Psoas muscle (tissue), 8 donors: Measurements from ENCODE around the gene UCHL3. TPM values are rescaled to one million over a fixed set of nuclear protein-coding genes. Genes with fewer than 3 reads are reported as not detected.

Experiments
- ATAC-seq, 4 donors: fragments of 200-7000 bp; cut with Tn5 transposase; one replicate each; pipeline ENCODE4 v1.9.1; 2020; ENCODE audit warnings: moderate library complexity in 3 of 4, mild to moderate bottlenecking in 2 of 4
- DNase-seq, 2 donors: peaks; one replicate each; pipeline ENCODE4 v3.0.0-alpha.2; 2020
- H3K27ac ChIP-seq: fragments of 200-600 bp; one replicate; pipeline ENCODE4 v1.8.0; 2022
- H3K27me3 ChIP-seq, 3 donors: fragments of 200-600 bp in 1 of 3; one replicate each; pipeline versions ENCODE4 v1.6.1 to v1.8.0; 2013 to 2022; ENCODE audit warnings: low read length in 2 of 3, mild to moderate bottlenecking in 2 of 3, moderate library complexity in 1 of 3; ENCODE audit not compliant: insufficient read depth in 3 of 3
- H3K36me3 ChIP-seq, 2 donors: fragments of 200-600 bp in 1 of 2; one replicate each; pipeline versions ENCODE4 v1.6.1 to v1.8.0; 2013 to 2022; ENCODE audit warnings: low read depth in 1 of 2, mild to moderate bottlenecking in 1 of 2, moderate library complexity in 1 of 2; ENCODE audit not compliant: insufficient read depth in 1 of 2
- H3K4me1 ChIP-seq: fragments of 200-600 bp; one replicate; pipeline ENCODE4 v1.8.0; 2022
- H3K4me3 ChIP-seq: fragments of 200-600 bp; one replicate; pipeline ENCODE4 v1.8.0; 2022; ENCODE audit warnings: mild to moderate bottlenecking
- H3K9me3 ChIP-seq: fragments of 200-600 bp; one replicate; pipeline ENCODE4 v1.8.0; 2022
- WGBS, 3 donors: extraction: QIAGEN DNeasy Blood & Tissue Kit; methylation state at CpG; one replicate each; pipeline versions ENCODE4 v1.1.6 to v1.1.7; 2013; 5-methylcytosine and 5-hydroxymethylcytosine counted together
- intact Hi-C, 2 donors: fragments of 100-400 bp; cut with DNase I; formaldehyde crosslinking; loops; one replicate each; pipeline versions ENCODE4 v1.11.0 to v1.14.2; 2022
- polyA plus RNA-seq, 3 donors: library from polyadenylated mRNA; stranded (reverse); fragments of 200-250 nt; gene quantifications; one replicate each; pipeline ENCODE4 v1.2.3, GENCODE V29; 2013
- total RNA-seq, 4 donors: library from RNA; stranded (reverse); fragmentation: NEBNext Ultra II Directional in 2 of 4; extraction: Animal tissue kit (Norgen Biotek cat#: 25700) in 2 of 4; gene quantifications; one replicate each; pipeline versions ENCODE4 v1.2.1 to v1.2.4, GENCODE V29; 2021 to 2023
- TF ChIP-seq, protein P1 (sequence below): fragments of 200-600 bp; IDR thresholded peaks from one replicate; pipeline ENCODE4 v1.8.0; 2022; ENCODE audit warnings: antibody characterized with exemption
- donor health status: healthy with polysubstance abuse.
- donor health status: DM: no; HTN: no; CAD: no; lungs with moderate emphysema.
- donor health status: Bipolar disorder and iron deficiency.
- donor health status: healthy.
- donor health status: DM: yes; HTN: yes; CAD: no.
- donor health status: DM: no; HTN: no; CAD: no.
- donor health status: DM: no; HTN: no; CAD: no.
- donor health status: DM: yes; HTN: yes; CAD: no.

UCHL3 gene
- total and polyA plus RNA-seq, 7 donors, result 33.8 to 96.5 (median 52.3) TPM

DNA sequence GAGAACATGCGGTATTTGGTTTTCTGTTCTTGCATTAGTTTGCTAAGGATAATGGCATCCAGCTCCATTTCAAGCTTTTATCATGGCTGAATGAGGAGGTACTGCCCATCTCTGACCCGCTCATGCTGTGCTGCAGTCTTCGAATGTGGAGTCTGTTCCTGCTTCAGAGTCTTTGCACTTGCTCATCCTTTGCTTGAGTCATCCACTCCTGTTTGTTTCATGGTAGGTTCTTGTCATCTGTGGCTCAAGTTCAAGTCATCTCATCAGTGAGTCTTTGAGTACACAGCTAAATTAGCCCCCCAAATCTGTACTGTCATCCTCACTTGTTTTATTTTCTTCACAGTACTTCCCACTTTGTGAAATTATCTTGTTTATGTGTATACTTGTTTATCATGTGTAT is 5.4 kb downstream of the UCHL3 start:
- intact Hi-C loops, result no loop called here

DNA sequence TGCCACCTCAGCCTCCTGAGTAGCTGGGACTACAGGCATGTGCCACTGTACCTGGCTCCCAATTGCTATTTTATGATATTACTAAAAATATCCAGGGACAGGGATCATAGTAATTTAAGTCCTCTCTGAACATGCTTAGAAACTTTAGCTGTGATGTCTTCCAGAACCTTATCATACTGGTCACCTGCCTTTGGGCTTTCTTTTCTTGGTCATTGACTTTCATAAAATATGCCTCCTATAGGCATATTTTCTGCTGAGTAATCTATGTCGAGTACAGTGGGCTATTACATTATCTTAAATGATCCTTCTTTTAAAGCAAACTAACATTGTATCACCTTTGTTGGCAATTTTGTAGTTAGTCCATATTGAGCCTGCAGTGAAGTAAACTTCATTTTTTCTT is 6.2 kb downstream of the UCHL3 start:
- DNase-seq, result no peak
- WGBS, 3 donors, result 29 to 44% (median 35%) methylated on average over 1 of the region's 1 CpG
- H3K27ac ChIP-seq, result peak overlapping the region; percentile 34
- TF ChIP-seq, protein P1, sequence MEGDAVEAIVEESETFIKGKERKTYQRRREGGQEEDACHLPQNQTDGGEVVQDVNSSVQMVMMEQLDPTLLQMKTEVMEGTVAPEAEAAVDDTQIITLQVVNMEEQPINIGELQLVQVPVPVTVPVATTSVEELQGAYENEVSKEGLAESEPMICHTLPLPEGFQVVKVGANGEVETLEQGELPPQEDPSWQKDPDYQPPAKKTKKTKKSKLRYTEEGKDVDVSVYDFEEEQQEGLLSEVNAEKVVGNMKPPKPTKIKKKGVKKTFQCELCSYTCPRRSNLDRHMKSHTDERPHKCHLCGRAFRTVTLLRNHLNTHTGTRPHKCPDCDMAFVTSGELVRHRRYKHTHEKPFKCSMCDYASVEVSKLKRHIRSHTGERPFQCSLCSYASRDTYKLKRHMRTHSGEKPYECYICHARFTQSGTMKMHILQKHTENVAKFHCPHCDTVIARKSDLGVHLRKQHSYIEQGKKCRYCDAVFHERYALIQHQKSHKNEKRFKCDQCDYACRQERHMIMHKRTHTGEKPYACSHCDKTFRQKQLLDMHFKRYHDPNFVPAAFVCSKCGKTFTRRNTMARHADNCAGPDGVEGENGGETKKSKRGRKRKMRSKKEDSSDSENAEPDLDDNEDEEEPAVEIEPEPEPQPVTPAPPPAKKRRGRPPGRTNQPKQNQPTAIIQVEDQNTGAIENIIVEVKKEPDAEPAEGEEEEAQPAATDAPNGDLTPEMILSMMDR, result no peak
- peak in 2 of 4 donors; percentile 19 to 39 for ATAC-seq
- peaks cover 0 to 16% of the 10 kb centered on the region in 2 donors for H3K36me3 ChIP-seq
- H3K4me1 ChIP-seq, result peaks cover 18% of the 10 kb centered on the region
- H3K9me3 ChIP-seq, result no peaks in the 10 kb centered on the region
- intact Hi-C loops, result no loop called here
- H3K4me3 ChIP-seq, result peak overlapping the region; percentile 5
- no peaks in the 10 kb centered on the region for H3K27me3 ChIP-seq

More for the DNA sequence above, 5.4 kb downstream of the UCHL3 start:
- TF ChIP-seq, protein P1, result no peak
- ATAC-seq (no peak), DNase-seq (no peak)
- Histone ChIP-seq H3K36me3 (peaks cover 0 to 13% of the 10 kb centered on the region in 2 donors), H3K9me3 (no peaks in the 10 kb centered on the region), H3K4me1 (peaks cover 22% of the 10 kb centered on the region), H3K4me3 (no peak overlapping the region), H3K27ac (no peak overlapping the region), H3K27me3 (no peaks in the 10 kb centered on the region)
- 95 to 98% (median 98%) methylated on average over 3 of the region's 3 CpGs for WGBS, 3 donors

DNA sequence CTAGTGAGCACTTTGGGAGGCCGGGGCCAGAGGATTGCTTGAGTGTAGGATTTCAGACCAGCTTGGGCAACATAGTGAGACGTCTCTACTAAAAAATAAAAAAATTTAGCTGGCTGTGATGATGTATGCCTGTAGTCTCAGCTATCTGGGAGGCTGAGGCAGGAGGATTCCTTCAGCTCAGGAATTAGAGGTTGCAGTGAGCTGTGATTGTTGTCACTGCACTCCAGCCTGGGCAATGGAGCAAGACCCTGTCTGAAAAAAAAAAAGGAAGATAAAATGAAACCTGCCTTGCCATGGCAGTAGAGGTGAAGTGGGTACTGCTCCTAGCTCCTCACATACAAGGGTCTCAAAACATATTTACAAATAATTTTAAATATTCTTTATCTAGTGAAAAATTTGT is 7.4 kb downstream of the UCHL3 start:
- intact Hi-C loops, result no loop called here
- ATAC-seq, result peak in 1 of 4 donors; percentile 25
- Histone ChIP-seq H3K4me3 (no peak overlapping the region), H3K27me3 (no peaks in the 10 kb centered on the region), H3K4me1 (peaks cover 14% of the 10 kb centered on the region), H3K27ac (no peak overlapping the region), H3K9me3 (no peaks in the 10 kb centered on the region), H3K36me3 (peaks cover 0 to 26% of the 10 kb centered on the region in 2 donors)
- TF ChIP-seq, protein P1, result no peak
- no peak for DNase-seq
- 38 to 64% (median 39%) methylated on average over 2 of the region's 2 CpGs for WGBS, 3 donors

DNA sequence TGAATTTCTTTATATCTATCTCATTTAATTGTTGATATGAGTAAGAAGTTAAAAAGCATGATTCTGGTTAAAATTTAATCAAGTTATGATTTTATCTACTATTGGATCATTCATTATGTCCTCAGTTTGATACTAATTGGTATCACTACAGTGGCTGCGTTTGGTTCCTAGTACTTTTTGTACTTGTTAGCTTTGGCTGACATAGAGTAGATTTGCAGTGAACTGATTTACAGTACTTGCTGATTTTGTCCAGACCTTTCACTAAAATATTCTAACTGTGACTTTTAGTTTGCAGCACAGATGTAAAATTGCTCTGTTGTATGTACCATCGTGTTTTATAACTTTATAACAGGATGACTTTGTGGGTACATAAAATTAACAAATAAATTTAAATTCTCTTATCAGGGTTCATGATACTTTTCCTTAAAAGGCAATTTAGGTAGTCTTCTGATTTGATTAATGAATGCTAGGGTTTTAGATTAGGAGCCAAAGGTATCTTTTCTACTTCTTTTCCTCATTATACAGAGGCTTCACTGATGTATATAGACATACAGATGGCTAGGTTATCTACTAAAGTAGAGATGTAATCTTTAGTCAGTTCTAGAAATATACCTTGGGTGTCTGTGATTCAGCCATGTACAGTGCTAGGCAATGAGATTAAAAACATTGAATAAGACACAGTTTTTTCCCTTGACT is 8.7 kb downstream of the UCHL3 start:
- ATAC-seq, result no peak

More for the DNA sequence above, 8.7 kb downstream of the UCHL3 start:
- intact Hi-C loops, result no loop called here
- no peaks in the 10 kb centered on the region for H3K9me3 ChIP-seq
- no peak overlapping the region for H3K27ac ChIP-seq
- TF ChIP-seq, protein P1, result no peak
- H3K36me3 ChIP-seq, result peaks cover 0 to 34% of the 10 kb centered on the region in 2 donors
- 60 to 87% (median 71%) methylated on average over 2 of the region's 2 CpGs for WGBS, 3 donors
- peaks cover 14% of the 10 kb centered on the region for H3K4me1 ChIP-seq
- no peak overlapping the region for H3K4me3 ChIP-seq
- DNase-seq, result no peak
- H3K27me3 ChIP-seq, result no peaks in the 10 kb centered on the region
